GM12873 (cell line): ENCODE measurements around the gene ST8SIA4.

Source experiments
- TF ChIP-seq, protein P1 (sequence below): IDR thresholded peaks from 2 replicates; pipeline ENCODE4 v1.5.1; 2012; ENCODE audit warnings: low read depth, mild to moderate bottlenecking, moderate library complexity, low read length, control low read depth; ENCODE audit not compliant: insufficient read depth; ENCODE audit errors: missing control alignments

ST8SIA4 gene

GRCh38 chr5:100787648-100788047, 115.4 kb downstream of the ST8SIA4 start:
- TF ChIP-seq, protein P1, sequence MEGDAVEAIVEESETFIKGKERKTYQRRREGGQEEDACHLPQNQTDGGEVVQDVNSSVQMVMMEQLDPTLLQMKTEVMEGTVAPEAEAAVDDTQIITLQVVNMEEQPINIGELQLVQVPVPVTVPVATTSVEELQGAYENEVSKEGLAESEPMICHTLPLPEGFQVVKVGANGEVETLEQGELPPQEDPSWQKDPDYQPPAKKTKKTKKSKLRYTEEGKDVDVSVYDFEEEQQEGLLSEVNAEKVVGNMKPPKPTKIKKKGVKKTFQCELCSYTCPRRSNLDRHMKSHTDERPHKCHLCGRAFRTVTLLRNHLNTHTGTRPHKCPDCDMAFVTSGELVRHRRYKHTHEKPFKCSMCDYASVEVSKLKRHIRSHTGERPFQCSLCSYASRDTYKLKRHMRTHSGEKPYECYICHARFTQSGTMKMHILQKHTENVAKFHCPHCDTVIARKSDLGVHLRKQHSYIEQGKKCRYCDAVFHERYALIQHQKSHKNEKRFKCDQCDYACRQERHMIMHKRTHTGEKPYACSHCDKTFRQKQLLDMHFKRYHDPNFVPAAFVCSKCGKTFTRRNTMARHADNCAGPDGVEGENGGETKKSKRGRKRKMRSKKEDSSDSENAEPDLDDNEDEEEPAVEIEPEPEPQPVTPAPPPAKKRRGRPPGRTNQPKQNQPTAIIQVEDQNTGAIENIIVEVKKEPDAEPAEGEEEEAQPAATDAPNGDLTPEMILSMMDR = no peak

DNA sequence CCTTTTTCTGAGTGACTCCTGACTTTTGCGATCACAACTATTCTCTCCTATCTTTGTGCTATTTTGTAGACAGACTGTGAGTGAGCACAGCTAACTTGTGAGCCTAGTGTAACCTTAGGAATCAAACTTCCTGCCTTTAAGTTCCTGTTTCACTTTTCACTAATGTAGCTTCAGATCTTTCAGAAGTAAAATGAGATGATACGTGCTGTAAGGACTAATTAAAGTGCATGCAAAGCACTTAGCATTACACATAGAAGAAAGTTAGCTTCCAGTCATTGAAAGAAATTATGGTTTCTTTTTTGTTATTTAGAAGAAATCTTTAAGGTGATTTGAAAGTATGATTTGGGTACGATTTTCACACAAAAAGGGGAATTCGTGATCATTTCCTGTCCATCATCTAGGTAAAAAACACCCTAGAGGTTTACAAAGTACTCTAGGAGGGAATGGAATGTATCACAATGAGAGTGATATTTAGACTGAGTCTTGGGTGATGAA, 122.7 kb downstream of the ST8SIA4 start:
- TF ChIP-seq, protein P1 = no peak

GRCh38 chr5:100779669-100780375, 123.3 kb downstream of the ST8SIA4 start:
- TF ChIP-seq, protein P1 = no peak

DNA sequence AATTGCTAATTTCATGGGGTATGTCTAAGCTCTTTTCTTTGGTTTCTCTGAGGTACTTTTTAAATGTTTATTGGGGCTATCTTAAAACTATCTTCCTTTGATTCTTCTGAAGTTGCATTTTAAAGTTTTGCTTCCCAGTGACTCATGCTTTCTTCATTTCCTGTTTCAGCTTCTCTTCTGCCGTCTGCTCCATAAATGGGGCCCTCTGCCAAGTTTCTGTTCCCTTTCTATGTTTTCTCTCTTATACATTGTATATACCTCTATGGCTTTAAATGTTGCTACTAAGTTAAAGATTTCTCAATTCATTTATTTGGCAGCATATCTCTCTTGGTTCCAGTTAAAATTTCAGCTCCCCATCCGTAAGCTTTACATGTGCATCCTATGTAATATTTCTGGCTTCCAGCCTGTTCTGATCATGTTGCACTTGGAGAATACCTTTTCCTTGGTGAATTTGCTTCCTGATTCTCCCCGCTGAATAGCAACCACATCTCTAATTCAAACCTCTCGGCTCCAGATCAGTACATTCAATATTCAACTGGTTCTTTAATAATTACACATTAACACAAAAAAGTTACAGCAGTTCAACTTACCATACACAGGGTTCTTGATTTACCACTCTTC, 125.3 kb downstream of the ST8SIA4 start:
- TF ChIP-seq, protein P1 = no peak

DNA sequence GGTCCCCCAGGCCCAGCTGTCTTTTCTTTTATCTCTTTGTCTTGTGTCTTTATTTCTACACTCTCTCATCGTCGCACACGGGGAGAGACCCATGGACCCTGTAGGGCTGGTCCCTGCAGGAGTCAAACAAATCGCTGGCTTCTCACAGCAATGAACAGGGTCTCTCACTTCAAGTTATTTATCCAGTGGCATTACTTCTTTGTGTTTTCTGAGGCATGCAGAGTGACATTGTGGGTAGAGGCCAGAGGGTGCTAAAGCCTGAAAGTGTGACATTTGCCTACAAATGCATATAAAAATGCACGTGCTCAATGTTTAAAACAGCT, 127.6 kb downstream of the ST8SIA4 start:
- TF ChIP-seq, protein P1 = no peak

DNA sequence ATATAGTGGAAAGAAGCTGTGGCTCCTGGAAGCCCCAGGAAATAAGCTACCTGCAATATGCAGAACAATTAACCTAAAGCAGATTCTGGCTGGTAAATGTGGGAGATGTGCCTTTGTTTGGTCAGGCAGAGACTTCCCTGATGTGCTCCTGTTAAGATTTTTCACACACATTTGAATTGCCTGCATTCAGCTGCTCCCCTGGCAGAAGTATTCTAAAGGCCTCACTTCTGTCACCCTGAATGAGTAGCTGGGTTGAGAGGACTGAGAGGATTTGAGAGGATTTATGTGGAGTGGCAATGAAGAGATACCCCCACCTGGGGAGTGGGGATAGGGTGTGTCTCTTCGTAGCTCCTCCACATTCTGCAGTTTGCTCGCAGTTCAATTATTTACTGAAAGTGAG, 130.5 kb downstream of the ST8SIA4 start:
- TF ChIP-seq, protein P1 = no peak

GRCh38 chr5:100772006-100772405, 131.1 kb downstream of the ST8SIA4 start:
- TF ChIP-seq, protein P1 = no peak
